COLO829 (cell line): ENCODE data around the gene PDE2A.

Experiments used
- DNase-seq: peaks from one replicate; pipeline ENCODE4 v3.0.0; 2012; ENCODE audit warnings: low spot score

The PDE2A gene

GRCh38 chr11:72682858-72683243 lies 8.6 kb upstream of the PDE2A start:
- DNase-seq: no peak

- DNase-seq: no peak
Measured at GRCh38 chr11:72682238-72682857, 8.1 kb upstream of the PDE2A start.

- DNase-seq: no peak
Measured at GRCh38 chr11:72681226-72682153, 7.3 kb upstream of the PDE2A start.

GRCh38 chr11:72680624-72681158 lies 6.5 kb upstream of the PDE2A start:
- no peak for DNase-seq

- DNase-seq: no peak
Measured at GRCh38 chr11:72679869-72680268, 5.6 kb upstream of the PDE2A start.

GRCh38 chr11:72678524-72678923 lies 4.3 kb upstream of the PDE2A start:
- DNase-seq: no peak

- DNase-seq: peak; percentile 65
Measured at GRCh38 chr11:72676861-72677341, 2.7 kb upstream of the PDE2A start.

- DNase-seq: no peak
Measured at GRCh38 chr11:72675221-72675620, 999 bp upstream of the PDE2A start.

- no peak for DNase-seq
Measured at GRCh38 chr11:72673284-72673942, 809 bp downstream of the PDE2A start.

GRCh38 chr11:72672597-72673238 lies 1.5 kb downstream of the PDE2A start:
- DNase-seq: no peak

- no peak for DNase-seq
Measured at GRCh38 chr11:72671152-72672099, 2.8 kb downstream of the PDE2A start.

GRCh38 chr11:72670041-72670440 lies 4.2 kb downstream of the PDE2A start:
- DNase-seq: no peak

GRCh38 chr11:72669527-72669926 lies 4.7 kb downstream of the PDE2A start:
- DNase-seq: no peak

GRCh38 chr11:72668629-72669347 lies 5.4 kb downstream of the PDE2A start:
- peak; percentile 39 for DNase-seq

GRCh38 chr11:72665911-72666472 lies 8.2 kb downstream of the PDE2A start:
- no peak for DNase-seq

GRCh38 chr11:72662036-72662435 lies 12.2 kb downstream of the PDE2A start:
- no peak for DNase-seq

- no peak for DNase-seq
Measured at GRCh38 chr11:72661486-72661885, 12.7 kb downstream of the PDE2A start.

GRCh38 chr11:72658989-72659640 lies 15.1 kb downstream of the PDE2A start:
- DNase-seq: no peak

- no peak for DNase-seq
Measured at GRCh38 chr11:72657411-72658100, 16.7 kb downstream of the PDE2A start.
